Measurements from ENCODE around the gene SLC37A1.

GRCh38 chr21:42555756-42556438 is 42.2 kb downstream of the SLC37A1 start:
- no peak for TF ChIP-seq CTCF (IDR thresholded peaks at IDR 0.05)
- no peak for TF ChIP-seq POLR2A (IDR thresholded peaks at IDR 0.05)
- TF ChIP-seq POLR2AphosphoS5 (IDR thresholded peaks at IDR 0.05) = no peak
